ENCODE data around the gene RTN4IP1.

DNA sequence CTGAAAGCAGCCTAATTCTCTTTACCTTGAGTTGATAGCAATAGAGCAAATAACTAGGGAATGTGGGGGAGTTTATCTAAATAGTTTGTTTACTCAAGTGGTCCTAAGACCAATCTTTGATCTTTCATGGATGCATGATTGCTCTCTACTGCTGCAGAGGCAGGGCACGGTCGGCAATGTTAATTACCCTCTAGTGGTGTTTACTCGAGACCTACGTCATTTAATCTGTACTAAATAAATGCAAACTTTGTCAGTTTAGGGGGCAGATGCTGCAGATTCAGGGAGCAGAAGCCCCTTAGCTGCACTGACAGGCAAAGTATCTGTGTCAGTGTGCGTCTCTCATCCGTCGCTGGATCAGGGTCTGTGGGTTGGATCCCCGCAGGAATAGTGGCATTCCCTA lies 6.9 kb downstream of the RTN4IP1 start:
- TF ChIP-seq CTCF (IDR thresholded peaks at IDR 0.05) (no peak), ZFX (IDR thresholded peaks at IDR 0.05; ENCODE audit: borderline replicate concordance) (no peak)

Measured in 22Rv1 (cell line).